ENCODE measurements around the gene AMZ2.
"Not testable (repeated sequence)": the region's sequence is repeated elsewhere in the genome, so short reads cannot be mapped to it uniquely, and the experiment has no call there.

AMZ2 gene

DNA sequence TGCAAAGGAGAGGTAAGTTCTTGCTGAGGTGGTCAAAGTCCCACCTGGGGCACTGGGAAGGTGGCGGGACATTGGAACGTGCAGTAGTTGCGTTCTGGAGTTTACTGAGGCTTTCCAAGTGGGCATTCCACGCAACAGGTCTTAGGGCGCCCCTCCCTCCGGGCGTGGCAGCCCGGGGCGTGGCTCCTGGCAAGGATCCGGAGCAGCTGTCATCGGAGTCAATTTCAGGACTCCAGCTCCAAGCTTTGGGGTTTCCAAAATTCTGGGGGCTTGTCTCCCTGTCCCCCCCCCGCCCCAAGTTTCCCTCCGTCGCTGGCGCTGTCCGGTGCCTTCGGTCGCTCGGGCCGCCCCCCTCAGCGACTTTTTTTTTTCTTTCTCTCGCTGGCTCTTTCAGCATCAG lies 43.1 kb upstream of the AMZ2 start:
- H3K4me3 ChIP-seq (ENCODE audit: low read depth, low read length) = peak overlapping the region; percentile 79
- no peak overlapping the region for H3K27ac ChIP-seq
- H3K27me3 ChIP-seq (ENCODE audit: insufficient read depth, low read depth, severe bottlenecking) = peaks cover 6% of the 10 kb centered on the region
- H3K9me3 ChIP-seq (ENCODE audit: severe bottlenecking) = no peaks in the 10 kb centered on the region
- TF ChIP-seq, protein P1, sequence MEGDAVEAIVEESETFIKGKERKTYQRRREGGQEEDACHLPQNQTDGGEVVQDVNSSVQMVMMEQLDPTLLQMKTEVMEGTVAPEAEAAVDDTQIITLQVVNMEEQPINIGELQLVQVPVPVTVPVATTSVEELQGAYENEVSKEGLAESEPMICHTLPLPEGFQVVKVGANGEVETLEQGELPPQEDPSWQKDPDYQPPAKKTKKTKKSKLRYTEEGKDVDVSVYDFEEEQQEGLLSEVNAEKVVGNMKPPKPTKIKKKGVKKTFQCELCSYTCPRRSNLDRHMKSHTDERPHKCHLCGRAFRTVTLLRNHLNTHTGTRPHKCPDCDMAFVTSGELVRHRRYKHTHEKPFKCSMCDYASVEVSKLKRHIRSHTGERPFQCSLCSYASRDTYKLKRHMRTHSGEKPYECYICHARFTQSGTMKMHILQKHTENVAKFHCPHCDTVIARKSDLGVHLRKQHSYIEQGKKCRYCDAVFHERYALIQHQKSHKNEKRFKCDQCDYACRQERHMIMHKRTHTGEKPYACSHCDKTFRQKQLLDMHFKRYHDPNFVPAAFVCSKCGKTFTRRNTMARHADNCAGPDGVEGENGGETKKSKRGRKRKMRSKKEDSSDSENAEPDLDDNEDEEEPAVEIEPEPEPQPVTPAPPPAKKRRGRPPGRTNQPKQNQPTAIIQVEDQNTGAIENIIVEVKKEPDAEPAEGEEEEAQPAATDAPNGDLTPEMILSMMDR (IDR thresholded peaks at IDR 0.05; ENCODE audit: low read depth, low read length) = no peak
- peaks cover 5% of the 10 kb centered on the region for H3K36me3 ChIP-seq
- peak; percentile 36 for DNase-seq

DNA sequence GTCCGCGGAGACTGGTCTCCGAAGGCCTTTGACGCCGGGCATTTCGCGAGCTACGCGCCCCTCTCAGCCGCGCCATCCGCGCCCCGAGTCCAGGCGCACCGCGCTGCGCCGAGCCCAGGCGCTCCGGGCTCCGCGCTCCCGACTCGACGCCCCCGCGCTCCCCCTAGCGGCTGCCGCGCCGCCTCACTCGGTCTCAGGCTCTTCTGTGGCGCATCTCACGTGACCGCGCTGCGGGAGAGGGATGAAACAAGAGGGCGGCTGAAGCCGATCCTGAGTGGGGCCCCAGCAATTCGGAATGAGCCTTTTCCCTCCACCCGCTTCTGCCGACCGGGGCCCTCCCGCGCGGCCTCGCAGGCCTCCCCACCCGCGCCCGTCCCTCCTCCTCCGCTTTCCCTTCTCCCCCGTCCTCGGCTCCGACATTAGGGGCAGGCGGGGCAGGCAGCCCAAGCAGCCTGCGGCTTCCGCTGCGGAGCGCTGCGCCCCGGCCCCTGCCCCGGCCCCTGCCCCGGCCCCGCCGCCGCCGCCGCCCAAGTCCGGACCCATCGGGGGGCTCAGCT lies 42.5 kb upstream of the AMZ2 start:
- Histone ChIP-seq H3K36me3 (peaks cover 7% of the 10 kb centered on the region), H3K4me3 (ENCODE audit: low read depth, low read length) (peak overlapping the region; percentile 79), H3K9me3 (ENCODE audit: severe bottlenecking) (no peaks in the 10 kb centered on the region), H3K27me3 (ENCODE audit: insufficient read depth, low read depth, severe bottlenecking) (peaks cover under 1% of the 10 kb centered on the region), H3K27ac (peak overlapping the region; percentile 85)
- peak; percentile 94 for DNase-seq
- TF ChIP-seq, protein P1 (IDR thresholded peaks at IDR 0.05; ENCODE audit: low read depth, low read length) = peak; percentile 91

GRCh38 chr17:68205808-68206720 lies 41.8 kb upstream of the AMZ2 start:
- Histone ChIP-seq H3K4me3 (ENCODE audit: low read depth, low read length) (peak overlapping the region; percentile 79), H3K36me3 (peaks cover 11% of the 10 kb centered on the region), H3K27me3 (ENCODE audit: insufficient read depth, low read depth, severe bottlenecking) (no peaks in the 10 kb centered on the region), H3K9me3 (ENCODE audit: severe bottlenecking) (no peaks in the 10 kb centered on the region), H3K27ac (peak overlapping the region; percentile 85)
- DNase-seq = no peak
- TF ChIP-seq, protein P1 (IDR thresholded peaks at IDR 0.05; ENCODE audit: low read depth, low read length) = no peak

DNA sequence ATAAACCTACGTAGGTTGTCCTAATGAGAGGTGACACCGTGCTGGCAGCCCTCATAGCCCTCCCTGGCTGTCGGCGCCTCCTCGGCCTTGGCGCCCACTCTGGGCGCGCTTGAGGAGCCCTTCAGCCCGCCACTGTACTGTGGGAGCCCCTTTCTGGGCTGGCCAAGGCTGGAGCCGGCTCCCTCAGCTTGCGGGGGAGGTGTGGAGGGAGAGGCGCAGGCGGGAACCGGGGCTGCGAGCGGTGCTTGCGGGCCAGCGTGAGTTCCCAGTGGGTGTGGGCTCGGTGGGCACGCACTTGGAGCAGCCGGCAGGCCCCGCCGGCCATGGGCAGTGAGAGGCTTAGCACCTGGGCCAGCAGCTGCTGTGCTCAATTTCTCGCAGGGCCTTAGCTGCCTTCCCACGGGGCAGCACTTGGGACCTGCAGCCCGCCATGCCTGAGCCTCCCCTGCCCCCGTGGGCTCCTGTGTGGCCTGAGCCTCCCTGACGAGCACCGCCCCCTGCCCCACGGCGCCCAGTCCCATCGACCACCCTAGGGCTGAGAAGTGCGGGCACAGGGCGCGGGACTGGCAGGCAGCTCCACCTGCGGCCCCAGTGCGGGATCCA lies 40.1 kb upstream of the AMZ2 start:
- H3K4me3 ChIP-seq (ENCODE audit: low read depth, low read length) = no peak overlapping the region

GRCh38 chr17:68208651-68209050 lies 39.2 kb upstream of the AMZ2 start:
- not testable (repeated sequence) for H3K27me3 ChIP-seq (ENCODE audit: insufficient read depth, low read depth, severe bottlenecking); H3K27ac ChIP-seq; H3K4me3 ChIP-seq (ENCODE audit: low read depth, low read length)

More for the DNA sequence above, 40.1 kb upstream of the AMZ2 start:
- DNase-seq = no peak
- TF ChIP-seq, protein P1 (IDR thresholded peaks at IDR 0.05; ENCODE audit: low read depth, low read length) = no peak
- Histone ChIP-seq H3K27me3 (ENCODE audit: insufficient read depth, low read depth, severe bottlenecking) (no peaks in the 10 kb centered on the region), H3K9me3 (ENCODE audit: severe bottlenecking) (no peaks in the 10 kb centered on the region), H3K36me3 (peaks cover 15% of the 10 kb centered on the region), H3K27ac (no peak overlapping the region)

DNA sequence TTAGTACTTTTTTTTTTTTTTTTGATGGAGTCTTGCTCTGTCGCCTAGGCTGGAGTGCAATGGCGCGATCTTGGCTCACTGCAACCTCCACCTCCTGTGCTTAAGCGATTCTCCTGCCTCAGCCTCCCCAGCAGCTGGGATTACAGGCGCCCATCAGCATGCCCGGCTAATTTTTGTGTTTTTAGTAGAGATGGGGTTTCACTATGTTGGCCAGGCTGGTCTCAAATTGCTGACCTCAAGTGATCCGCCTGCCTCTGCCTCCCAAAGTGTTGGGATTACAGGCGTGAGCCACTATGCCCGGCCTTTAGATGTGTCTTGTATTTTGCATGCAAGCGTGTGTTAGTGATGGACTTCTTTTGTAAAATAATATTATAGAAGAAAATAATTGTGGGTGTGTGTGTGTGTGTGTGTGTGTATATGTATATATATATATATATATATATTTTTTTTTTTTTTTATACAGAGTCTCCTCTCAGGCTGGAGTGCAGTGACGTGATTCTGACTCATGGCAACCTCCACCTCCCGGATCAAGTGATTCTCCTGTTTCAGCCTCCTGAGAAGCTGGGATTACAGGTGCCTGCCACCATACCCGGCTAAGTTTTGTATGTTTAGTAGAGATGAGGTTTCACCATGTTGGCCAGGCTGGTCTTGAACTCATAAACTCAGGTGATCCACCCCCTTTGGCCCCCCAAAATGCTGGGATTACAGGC lies 38.5 kb upstream of the AMZ2 start:
- H3K4me3 ChIP-seq (ENCODE audit: low read depth, low read length); DNase-seq; H3K27me3 ChIP-seq (ENCODE audit: insufficient read depth, low read depth, severe bottlenecking); H3K27ac ChIP-seq; H3K9me3 ChIP-seq (ENCODE audit: severe bottlenecking): not testable (repeated sequence)
- peaks cover 15% of the 10 kb centered on the region for H3K36me3 ChIP-seq

More at GRCh38 chr17:68208651-68209050, 39.2 kb upstream of the AMZ2 start:
- not testable (repeated sequence) for H3K9me3 ChIP-seq (ENCODE audit: severe bottlenecking); DNase-seq
- H3K36me3 ChIP-seq = peaks cover 15% of the 10 kb centered on the region

Measured in WERI-Rb-1 (cell line).